ENCODE measurements around the gene EEF2K. TPM values are rescaled to one million over a fixed set of nuclear protein-coding genes. Genes with fewer than 3 reads are reported as not detected.

EEF2K gene
- 12.2 and 13.7 TPM in 2 replicates for total RNA-seq

GRCh38 chr16:22206013-22206841 is at the start of gene EEF2K:
Gene EEF2K, plus strand, starts transcription at chr16:22206278. Its CDS starts 19,452 bp downstream, at chr16:22225730.
- peak; percentile 76 for DNase-seq (ENCODE audit: low read depth)
- peak; percentile 55 for TF ChIP-seq CTCF (conservative IDR thresholded peaks at IDR 0.05; ENCODE audit: low read depth, low read length)
- peak within 1 kb of the TSS; percentile 64 for H3K4me3 ChIP-seq (ENCODE audit: low read depth, low read length)

- DNase-seq (ENCODE audit: low read depth): no peak
- no peak overlapping the region for H3K4me3 ChIP-seq (ENCODE audit: low read depth, low read length)
- no peak for TF ChIP-seq CTCF (conservative IDR thresholded peaks at IDR 0.05; ENCODE audit: low read depth, low read length)
Observed at GRCh38 chr16:22161401-22161800, 44.7 kb upstream of the EEF2K start.

GRCh38 chr16:22161999-22162655 is 44.0 kb upstream of the EEF2K start, which contains the start of gene SDR42E2:
Gene SDR42E2, plus strand, starts transcription at chr16:22162506. Its CDS starts 3,077 bp downstream, at chr16:22165583.
- DNase-seq (ENCODE audit: low read depth): no peak
- no peak within 1 kb of the TSS for H3K4me3 ChIP-seq (ENCODE audit: low read depth, low read length)
- TF ChIP-seq CTCF (conservative IDR thresholded peaks at IDR 0.05; ENCODE audit: low read depth, low read length): no peak

GRCh38 chr16:22162656-22163009 is 43.4 kb upstream of the EEF2K start:
- no peak for TF ChIP-seq CTCF (conservative IDR thresholded peaks at IDR 0.05; ENCODE audit: low read depth, low read length)
- DNase-seq (ENCODE audit: low read depth): no peak
- no peak overlapping the region for H3K4me3 ChIP-seq (ENCODE audit: low read depth, low read length)

GRCh38 chr16:22163806-22164205 is 42.3 kb upstream of the EEF2K start:
- no peak for TF ChIP-seq CTCF (conservative IDR thresholded peaks at IDR 0.05; ENCODE audit: low read depth, low read length)
- no peak for DNase-seq (ENCODE audit: low read depth)

GRCh38 chr16:22164482-22164881 is 41.6 kb upstream of the EEF2K start:
- DNase-seq (ENCODE audit: low read depth): no peak
- TF ChIP-seq CTCF (conservative IDR thresholded peaks at IDR 0.05; ENCODE audit: low read depth, low read length): no peak
- no peak overlapping the region for H3K4me3 ChIP-seq (ENCODE audit: low read depth, low read length)

More at GRCh38 chr16:22163806-22164205, 42.3 kb upstream of the EEF2K start:
- H3K4me3 ChIP-seq (ENCODE audit: low read depth, low read length): no peak overlapping the region
